AG04449 (cell line): ENCODE measurements around the gene RCAN2.
A peak's percentile ranks its signal among the peaks of the same experiment; 100 is the strongest.

ENCODE experiments used
- CTCF ChIA-PET: fragments of 350-600 bp; formaldehyde crosslinking; extraction: SDS; loops from one replicate; lab custom pipeline; 2021; ENCODE audit warnings: antibody characterized with exemption; lab: Yijun Ruan, JAX
- POLR2A ChIA-PET: fragments of 400-600, 350-600 bp; formaldehyde crosslinking; extraction: SDS; loops from one replicate; lab custom pipeline; 2020; ENCODE audit warnings: antibody characterized with exemption, inconsistent platforms; lab: Yijun Ruan, JAX
- DNase-seq: peaks from one replicate; pipeline ENCODE4 v3.0.0-alpha.2; 2010; ENCODE audit warnings: low read depth, low spot score
- H3K4me3 ChIP-seq: 2 replicates; pipeline ENCODE4 v1.5.1; 2011; ENCODE audit warnings: low read depth, mild to moderate bottlenecking, control low read depth, low read length
- CTCF ChIP-seq: IDR thresholded peaks from one replicate; pipeline ENCODE4 v1.5.1; 2011; ENCODE audit warnings: mild to moderate bottlenecking, moderate library complexity, low read length, control low read depth, inconsistent platforms; ENCODE audit not compliant: insufficient read depth; ENCODE audit errors: missing control alignments

Gene RCAN2

GRCh38 chr6:46466570-46466969 lies 24.7 kb downstream of the RCAN2 start:
- no peak overlapping the region for H3K4me3 ChIP-seq
- DNase-seq, result no peak
- POLR2A ChIA-PET, result interaction anchor here (0.5 kb wide), 1 partner anchor 768 kb away, joined by 3 read pairs; no protein-coding TSS in a partner anchor
- CTCF ChIA-PET, result no interaction called here
- no peak for TF ChIP-seq CTCF

- no peak overlapping the region for H3K4me3 ChIP-seq
- no peak for TF ChIP-seq CTCF
- POLR2A ChIA-PET, result no interaction called here
- no peak for DNase-seq
- CTCF ChIA-PET, result no interaction called here
Observed at GRCh38 chr6:46465294-46466165, 25.7 kb downstream of the RCAN2 start.

GRCh38 chr6:46456297-46456696 lies 35.0 kb downstream of the RCAN2 start:
- no peak for DNase-seq
- H3K4me3 ChIP-seq, result no peak overlapping the region
- ChIA-PET CTCF (no interaction called here), POLR2A (no interaction called here)
- TF ChIP-seq CTCF, result no peak

- no peak for DNase-seq
- ChIA-PET CTCF (no interaction called here), POLR2A (no interaction called here)
- H3K4me3 ChIP-seq, result no peak overlapping the region
- TF ChIP-seq CTCF, result no peak
Observed at GRCh38 chr6:46454691-46455090, 36.6 kb downstream of the RCAN2 start.

- no peak for TF ChIP-seq CTCF
- ChIA-PET CTCF (interaction anchor here (0.8 kb wide), 1 partner anchor 15 kb away, joined by 3 read pairs; no protein-coding TSS in a partner anchor), POLR2A (interaction anchor here (1.2 kb wide), 1 partner anchor 20 kb away, joined by 3 read pairs; no protein-coding TSS in a partner anchor)
- H3K4me3 ChIP-seq, result no peak overlapping the region
- no peak for DNase-seq
Observed at GRCh38 chr6:46453741-46454316, 37.4 kb downstream of the RCAN2 start.

- ChIA-PET POLR2A (interaction anchor here (1.2 kb wide), 1 partner anchor 21 kb away, joined by 3 read pairs; no protein-coding TSS in a partner anchor), CTCF (interaction anchor here (0.8 kb wide), 1 partner anchor 14 kb away, joined by 3 read pairs; no protein-coding TSS in a partner anchor)
- no peak overlapping the region; the same call in 1 of the 2 replicates for H3K4me3 ChIP-seq
- TF ChIP-seq CTCF, result no peak
- peak; percentile 57 for DNase-seq
Observed at GRCh38 chr6:46453216-46453615, 38.0 kb downstream of the RCAN2 start.
